HG03575 (cell line): ENCODE results near the gene DCDC2B.

Experiments used
- ATAC-seq: cut with Tn5 transposase; IDR thresholded peaks from one replicate; pipeline ENCODE4 v1.9.1; 2021; ENCODE audit not compliant: unreplicated experiment, insufficient number of reproducible peaks, low FRiP score; ENCODE audit errors: extremely low read depth

DCDC2B gene

GRCh38 chr1:32220746-32221580 lies 12.1 kb downstream of the DCDC2B start:
- no peak for ATAC-seq

- no peak for ATAC-seq
Measured at GRCh38 chr1:32221581-32221979, 12.7 kb downstream of the DCDC2B start.

DNA sequence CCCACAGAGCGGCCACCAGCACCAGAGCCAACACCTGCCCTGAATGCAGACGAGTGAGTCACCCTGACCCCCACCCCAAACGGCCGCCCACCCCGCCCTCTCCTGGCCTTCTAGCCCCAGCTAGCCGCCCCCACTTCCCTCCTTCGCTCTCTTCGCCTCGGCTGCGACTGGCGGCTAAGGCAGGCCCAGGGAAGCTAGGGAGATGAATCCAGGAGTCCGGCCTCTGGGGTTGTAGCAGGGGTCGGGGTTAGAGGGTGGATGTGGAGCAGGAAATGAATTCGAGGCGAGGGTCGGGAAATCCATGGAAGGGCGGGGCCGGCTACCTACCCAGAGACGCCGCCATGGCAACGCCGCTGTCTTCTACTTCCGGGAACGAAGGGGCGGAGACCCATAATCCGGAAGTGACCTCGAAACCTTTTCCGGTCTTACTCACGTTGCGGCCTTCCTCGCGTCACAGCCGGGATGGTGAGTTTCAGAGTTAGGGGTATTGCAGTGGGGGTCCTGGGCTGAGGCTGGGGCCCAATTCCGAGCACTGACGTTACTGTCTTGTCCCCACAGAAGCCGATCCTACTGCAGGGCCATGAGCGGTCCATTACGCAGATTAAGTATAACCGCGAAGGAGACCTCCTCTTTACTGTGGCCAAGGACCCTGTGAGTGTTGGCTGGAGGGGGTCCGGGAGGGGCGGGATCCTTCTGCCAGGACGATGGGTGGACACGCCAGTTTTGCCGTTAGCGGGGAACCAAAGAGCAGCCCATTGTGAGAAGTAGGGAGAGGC lies 13.3 kb downstream of the DCDC2B start, which contains the start of the genes EIF3I and TMEM234:
Gene EIF3I, plus strand, starts transcription at position 428 of the 776 bp plus-strand sequence. Its CDS starts 35 bp downstream, at position 463.
Gene TMEM234, minus strand, starts transcription at position 374 of the 776 bp plus-strand sequence. Its CDS starts 31 bp downstream, at position 343.
- no peak for ATAC-seq

- ATAC-seq, result no peak
Measured at GRCh38 chr1:32223683-32224082, 14.8 kb downstream of the DCDC2B start.

DNA sequence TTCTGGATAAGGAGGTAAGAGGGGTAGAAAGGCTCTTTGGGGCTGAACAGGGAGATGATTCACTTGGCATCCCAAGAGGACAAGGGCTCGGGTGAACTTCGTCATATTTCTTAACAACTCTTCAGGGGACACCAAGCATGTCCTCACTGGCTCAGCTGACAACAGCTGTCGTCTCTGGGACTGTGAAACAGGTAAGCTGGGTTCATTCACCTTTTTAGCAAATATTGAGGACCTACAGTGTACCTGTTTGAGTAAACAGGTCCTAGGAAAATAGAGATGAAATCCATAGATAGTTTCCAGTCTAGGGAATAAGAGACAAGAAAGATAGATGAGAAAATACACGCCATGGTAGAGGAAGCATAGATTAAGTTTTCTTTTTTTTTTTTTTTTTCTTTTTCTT lies 15.4 kb downstream of the DCDC2B start:
- ATAC-seq, result no peak

GRCh38 chr1:32228771-32229170 lies 19.9 kb downstream of the DCDC2B start:
- no peak for ATAC-seq

DNA sequence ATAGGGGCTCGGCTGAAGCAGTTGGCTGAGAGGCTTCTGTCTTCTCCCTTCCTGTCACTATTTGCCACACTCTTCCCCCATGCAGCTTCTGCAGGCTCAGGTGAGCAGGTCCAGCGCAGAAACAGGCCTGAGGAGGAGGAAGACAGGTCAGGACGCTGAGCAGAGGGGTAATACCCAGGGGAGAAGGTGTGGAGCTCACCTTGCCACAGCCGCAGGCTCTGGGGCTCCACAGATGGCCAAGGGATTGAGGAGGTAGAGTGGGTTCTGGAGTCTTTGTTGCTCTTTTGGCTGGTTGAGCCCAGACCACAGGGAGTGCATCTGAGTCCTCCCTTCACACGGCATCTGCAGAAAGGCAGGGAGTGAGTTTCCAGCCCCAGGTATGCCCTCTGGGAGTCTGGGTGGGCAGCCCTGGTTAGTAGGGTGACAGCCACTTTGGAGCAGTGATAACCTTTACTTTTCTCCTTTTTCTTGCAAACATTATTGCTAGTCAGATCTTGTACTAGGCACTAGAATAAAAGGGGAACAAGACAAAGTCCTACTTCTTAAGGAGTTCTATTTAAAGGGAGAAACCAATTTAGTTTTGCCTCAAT lies 23.0 kb downstream of the DCDC2B start:
- no peak for ATAC-seq

DNA sequence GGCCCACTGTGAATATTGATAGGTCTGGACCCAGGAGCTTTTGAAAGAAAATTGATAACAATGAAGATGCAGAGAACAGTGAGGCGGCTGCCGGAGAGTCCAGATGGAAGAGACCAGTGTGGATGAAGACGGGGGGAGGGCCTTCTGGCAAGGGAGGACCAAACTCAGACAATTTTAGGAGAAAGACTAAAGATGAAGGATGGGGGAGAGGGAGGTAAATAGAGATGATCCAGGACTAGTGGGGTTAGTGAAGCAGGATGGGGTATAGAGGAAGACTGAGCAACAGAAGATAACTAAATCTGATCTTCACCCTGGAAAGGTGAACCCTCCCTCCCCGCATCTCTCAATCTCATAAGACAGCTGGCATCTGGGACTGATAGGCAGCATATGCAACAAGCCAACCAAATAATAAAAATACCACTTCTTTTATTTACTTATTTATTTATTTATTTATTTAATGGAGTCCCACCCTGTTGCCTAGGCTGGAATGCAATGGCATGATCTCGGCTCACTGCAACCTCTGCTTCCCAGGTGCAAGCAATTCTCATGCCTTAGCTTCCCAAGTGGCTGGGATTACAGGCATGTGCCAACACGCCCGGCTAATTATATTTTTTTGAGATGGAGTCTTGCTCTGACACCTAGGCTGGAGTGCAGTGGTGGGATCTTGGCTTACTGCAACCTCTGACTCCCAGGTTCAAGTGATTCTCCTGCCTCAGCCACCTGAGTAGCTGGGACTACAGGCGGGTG lies 23.8 kb downstream of the DCDC2B start:
- ATAC-seq, result no peak

GRCh38 chr1:32234792-32235191 lies 25.9 kb downstream of the DCDC2B start:
- ATAC-seq, result no peak

GRCh38 chr1:32239337-32239736 lies 30.4 kb downstream of the DCDC2B start:
- ATAC-seq, result no peak

GRCh38 chr1:32239790-32240139 lies 30.9 kb downstream of the DCDC2B start:
- ATAC-seq, result no peak

- no peak for ATAC-seq
Measured at GRCh38 chr1:32240140-32240951, 31.5 kb downstream of the DCDC2B start.

DNA sequence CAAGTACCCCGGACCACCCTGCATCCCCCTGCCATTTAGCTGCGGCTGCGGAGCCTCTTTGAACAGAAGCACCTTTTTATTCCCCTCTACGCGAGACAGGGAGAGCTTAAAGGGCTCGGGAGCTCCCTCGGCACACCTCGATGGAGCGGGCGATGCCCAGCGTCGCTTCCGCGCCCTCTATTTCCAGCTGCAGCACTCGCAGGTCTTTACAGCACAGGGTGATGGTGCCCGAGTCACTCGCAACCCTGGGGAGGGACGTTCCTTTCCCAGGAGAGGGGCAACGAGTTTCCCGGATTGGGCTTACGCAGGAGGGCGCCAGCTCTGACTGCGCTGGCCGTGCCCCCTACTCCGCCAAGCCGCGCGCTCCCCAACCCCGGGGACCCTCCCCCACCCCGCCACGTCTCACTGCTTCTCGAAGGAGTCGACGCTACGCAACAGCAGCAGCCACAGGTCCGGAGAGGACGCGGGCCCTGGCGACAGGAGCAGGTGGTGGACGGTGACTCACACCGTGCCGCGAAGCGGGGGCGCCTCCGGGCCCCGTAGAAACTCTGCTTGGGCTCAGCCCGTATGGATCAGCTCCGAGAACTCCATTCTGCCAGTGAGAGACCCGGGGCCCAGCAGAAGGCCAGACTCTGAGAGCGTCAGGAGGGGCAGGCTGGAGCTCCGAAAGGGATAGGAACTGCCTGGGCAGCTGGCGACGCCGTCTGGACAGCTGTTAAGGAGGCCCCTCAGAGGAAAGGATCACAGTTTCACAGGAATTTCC lies 32.3 kb downstream of the DCDC2B start:
- ATAC-seq, result no peak

GRCh38 chr1:32242341-32242851 lies 33.5 kb downstream of the DCDC2B start:
- no peak for ATAC-seq

DNA sequence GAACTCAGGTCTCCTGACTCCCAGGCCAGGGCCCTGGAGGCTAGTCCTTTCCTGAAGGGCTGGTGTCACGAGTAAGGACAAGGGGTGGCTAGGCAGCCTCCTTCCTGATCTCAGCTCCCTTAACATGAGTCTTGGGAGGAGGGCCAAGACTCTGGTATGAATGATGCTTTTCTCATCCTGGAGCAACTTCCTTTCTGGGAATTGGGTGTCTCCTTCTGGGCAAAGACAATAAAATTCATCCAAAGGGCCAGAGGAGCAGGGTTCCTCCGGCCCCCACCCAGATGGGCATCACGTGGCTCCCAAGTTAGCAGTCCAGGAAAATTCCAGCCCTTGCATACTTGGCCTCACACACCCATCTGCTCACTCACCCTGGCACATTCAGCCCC lies 38.0 kb downstream of the DCDC2B start, which contains the start of gene FAM167B:
Gene FAM167B, plus strand, starts transcription at position 335 of the 386 bp plus-strand sequence. CDS start 200 bp downstream, outside the sequence.
- ATAC-seq, result no peak

- no peak for ATAC-seq
Measured at GRCh38 chr1:32247452-32247851, 38.6 kb downstream of the DCDC2B start.
